ENCODE results near the gene FOXO6.
A peak's percentile ranks its signal among the peaks of the same experiment; 100 is the strongest.

The FOXO6 gene

GRCh38 chr1:41411229-41411628, 50.0 kb downstream of the FOXO6 start:
- DNase-seq: no peak

GRCh38 chr1:41412748-41413147, 51.5 kb downstream of the FOXO6 start:
- no peak for DNase-seq

GRCh38 chr1:41413748-41414281, 52.6 kb downstream of the FOXO6 start:
- DNase-seq: no peak

GRCh38 chr1:41414296-41414695, 53.1 kb downstream of the FOXO6 start:
- no peak for DNase-seq

GRCh38 chr1:41414716-41415306, 53.6 kb downstream of the FOXO6 start:
- no peak for DNase-seq

GRCh38 chr1:41416081-41416480, 54.8 kb downstream of the FOXO6 start:
- DNase-seq: no peak

GRCh38 chr1:41416552-41417334, 55.5 kb downstream of the FOXO6 start:
- DNase-seq: peak; percentile 68

- DNase-seq: no peak
Observed at GRCh38 chr1:41417335-41417682, 56.1 kb downstream of the FOXO6 start.

GRCh38 chr1:41417746-41418145, 56.5 kb downstream of the FOXO6 start:
- DNase-seq: no peak

- no peak for DNase-seq
Observed at GRCh38 chr1:41418857-41419583, 57.8 kb downstream of the FOXO6 start.

- no peak for DNase-seq
Observed at GRCh38 chr1:41419584-41420295, 58.5 kb downstream of the FOXO6 start.

- no peak for DNase-seq
Observed at GRCh38 chr1:41420351-41420750, 59.1 kb downstream of the FOXO6 start.

- no peak for DNase-seq
Observed at GRCh38 chr1:41420860-41421259, 59.6 kb downstream of the FOXO6 start.

GRCh38 chr1:41422306-41422705, 61.1 kb downstream of the FOXO6 start:
- DNase-seq: no peak

GRCh38 chr1:41423511-41424191, 62.4 kb downstream of the FOXO6 start:
- no peak for DNase-seq

- DNase-seq: no peak
Observed at GRCh38 chr1:41424581-41425118, 63.4 kb downstream of the FOXO6 start.

- no peak for DNase-seq
Observed at GRCh38 chr1:41425369-41425768, 64.1 kb downstream of the FOXO6 start.

GRCh38 chr1:41426201-41426890, 65.1 kb downstream of the FOXO6 start:
- no peak for DNase-seq

GRCh38 chr1:41427122-41427913, 66.1 kb downstream of the FOXO6 start:
- no peak for DNase-seq

- no peak for DNase-seq
Observed at GRCh38 chr1:41427916-41428737, 66.9 kb downstream of the FOXO6 start.

All from NCI-H2227 treated with DMSO at 0.1 percent for 48 hours (cell line).